HEK293 (cell line): Measurements from ENCODE around the gene CREB3L1.

ENCODE experiments used
- CTCF ChIP-seq: fragments of 450-650 bp; formaldehyde crosslinking; IDR thresholded peaks from 2 replicates; pipeline ENCODE4 v1.5.1; 2016; ENCODE audit warnings: missing biosample characterization, missing genetic modification characterization
- GFI1B ChIP-seq: fragments of 450-650 bp; formaldehyde crosslinking; IDR thresholded peaks from 2 replicates; pipeline ENCODE4 v1.5.1; 2016; ENCODE audit warnings: missing biosample characterization, missing genetic modification characterization
- REST ChIP-seq: fragments of 450-650 bp; formaldehyde crosslinking; IDR thresholded peaks from 2 replicates; pipeline ENCODE4 v1.5.1; 2016; ENCODE audit warnings: missing biosample characterization, missing genetic modification characterization
- SETDB1 ChIP-seq: IDR thresholded peaks from one replicate; pipeline ENCODE4 v1.6.1; 2017; ENCODE audit warnings: mild to moderate bottlenecking, low read length, moderate library complexity, mixed read lengths; ENCODE audit not compliant: insufficient read length
- YY1 ChIP-seq: fragments of 450-650 bp; formaldehyde crosslinking; IDR thresholded peaks from 2 replicates; pipeline ENCODE4 v1.5.1; 2018; ENCODE audit warnings: missing biosample characterization, missing genetic modification characterization
- ZBTB7A ChIP-seq: fragments of 450-650 bp; formaldehyde crosslinking; IDR thresholded peaks from 2 replicates; pipeline ENCODE4 v1.5.1; 2016; ENCODE audit warnings: low read depth, missing biosample characterization, missing genetic modification characterization
- ZNF114 ChIP-seq: fragments of 450-650 bp; formaldehyde crosslinking; IDR thresholded peaks from 2 replicates; pipeline ENCODE4 v1.5.0; 2017; ENCODE audit warnings: missing biosample characterization, missing genetic modification characterization
- ZNF132 ChIP-seq: fragments of 450-650 bp; formaldehyde crosslinking; IDR thresholded peaks from 2 replicates; pipeline ENCODE4 v1.5.1; 2017; ENCODE audit warnings: missing biosample characterization, missing genetic modification characterization, borderline replicate concordance
- ZNF175 ChIP-seq: fragments of 450-650 bp; formaldehyde crosslinking; IDR thresholded peaks from 2 replicates; pipeline ENCODE4 v1.5.1; 2016; ENCODE audit warnings: missing biosample characterization, missing genetic modification characterization
- ZNF239 ChIP-seq: fragments of 450-650 bp; formaldehyde crosslinking; IDR thresholded peaks from 2 replicates; pipeline ENCODE4 v1.5.1; 2016; ENCODE audit warnings: missing biosample characterization, missing genetic modification characterization
- ZNF302 ChIP-seq: fragments of 450-650 bp; formaldehyde crosslinking; IDR thresholded peaks from 2 replicates; pipeline ENCODE4 v1.5.1; 2016; ENCODE audit warnings: missing biosample characterization, missing genetic modification characterization, low read depth
- ZNF404 ChIP-seq: fragments of 450-650 bp; formaldehyde crosslinking; IDR thresholded peaks from 2 replicates; pipeline ENCODE4 v1.5.1; 2017; ENCODE audit warnings: missing biosample characterization, missing genetic modification characterization
- ZNF433 ChIP-seq: fragments of 450-650 bp; formaldehyde crosslinking; IDR thresholded peaks from 2 replicates; pipeline ENCODE4 v1.5.1; 2016; ENCODE audit warnings: missing biosample characterization, missing genetic modification characterization, low read depth
- ZNF558 ChIP-seq: fragments of 450-650 bp; formaldehyde crosslinking; IDR thresholded peaks from 2 replicates; pipeline ENCODE4 v1.5.1; 2016; ENCODE audit warnings: missing biosample characterization, missing genetic modification characterization

- TF ChIP-seq YY1 (tag by site-specific recombination) (no peak), CTCF (tag by site-specific recombination) (peak; percentile 76), ZNF114 (tag by site-specific recombination) (no peak), REST (tag by site-specific recombination) (no peak), ZNF302 (tag by site-specific recombination) (no peak), ZNF132 (tag by site-specific recombination) (no peak), ZNF175 (tag by site-specific recombination) (no peak), GFI1B (tag by site-specific recombination) (no peak), ZNF558 (tag by site-specific recombination) (no peak), ZNF239 (tag by site-specific recombination) (no peak), SETDB1 (no peak), ZNF404 (tag by site-specific recombination) (no peak), ZNF433 (no peak), ZBTB7A (no peak)
These were observed 92.1 kb downstream of the CREB3L1 start for GRCh38 chr11:46369458-46370152.
